Duodenal mucosa (tissue), 2 donors: ENCODE results near the gene SLC29A3.
"Not testable (repeated sequence)": the region's sequence is repeated elsewhere in the genome, so short reads cannot be mapped to it uniquely, and the experiment has no call there.

ENCODE experiments used
- H3K27ac ChIP-seq: one replicate; pipeline ENCODE4 v1.7.0; 2013; ENCODE audit warnings: low read depth, low read length
- H3K27me3 ChIP-seq, 2 donors: one replicate each; pipeline ENCODE4 v1.7.0; 2013; ENCODE audit warnings: low read length in 2 of 2, control low read depth in 1 of 2; ENCODE audit not compliant: insufficient read depth in 2 of 2, control insufficient read depth in 1 of 2
- H3K36me3 ChIP-seq, 2 donors: one replicate each; pipeline ENCODE4 v1.7.0; 2013; ENCODE audit warnings: low read length in 2 of 2, control low read depth in 1 of 2; ENCODE audit not compliant: insufficient read depth in 2 of 2, control insufficient read depth in 1 of 2
- H3K4me1 ChIP-seq, 2 donors: one replicate each; pipeline ENCODE4 v1.7.0; 2013; ENCODE audit warnings: low read length in 2 of 2, control low read depth in 1 of 2; ENCODE audit not compliant: insufficient read depth in 2 of 2, control insufficient read depth in 1 of 2
- H3K4me3 ChIP-seq, 2 donors: one replicate each; pipeline ENCODE4 v1.7.0; 2013; ENCODE audit warnings: low read length in 2 of 2, low read depth in 1 of 2
- H3K9ac ChIP-seq, 2 donors: one replicate each; pipeline ENCODE4 v1.7.0; 2013; ENCODE audit warnings: low read length in 2 of 2, low read depth in 1 of 2
- H3K9me3 ChIP-seq, 2 donors: one replicate each; pipeline ENCODE4 v1.7.0; 2013; ENCODE audit warnings: low read length in 2 of 2, control low read depth in 1 of 2; ENCODE audit not compliant: control insufficient read depth in 1 of 2

Gene SLC29A3

GRCh38 chr10:71290806-71291527 lies 28.1 kb upstream of the SLC29A3 start:
- no peaks in the 10 kb centered on the region for H3K27me3 ChIP-seq
- no peak overlapping the region for H3K9ac ChIP-seq
- H3K27ac ChIP-seq: no peak overlapping the region
- H3K4me3 ChIP-seq: no peak overlapping the region
- H3K9me3 ChIP-seq: no peaks in the 10 kb centered on the region
- peaks cover 6 to 17% of the 10 kb centered on the region in 2 donors for H3K36me3 ChIP-seq
- peaks cover 6 to 7% of the 10 kb centered on the region in 2 donors for H3K4me1 ChIP-seq

- no peak overlapping the region for H3K4me3 ChIP-seq
- H3K36me3 ChIP-seq: peaks cover 6 to 14% of the 10 kb centered on the region in 2 donors
- H3K9me3 ChIP-seq: no peaks in the 10 kb centered on the region
- H3K27me3 ChIP-seq: no peaks in the 10 kb centered on the region
- no peak overlapping the region for H3K9ac ChIP-seq
- no peak overlapping the region for H3K27ac ChIP-seq
- peaks cover 6 to 7% of the 10 kb centered on the region in 2 donors for H3K4me1 ChIP-seq
Observed at GRCh38 chr10:71291528-71291900, 27.5 kb upstream of the SLC29A3 start.

- Histone ChIP-seq H3K9ac (no peak overlapping the region), H3K4me3 (no peak overlapping the region), H3K27me3 (no peaks in the 10 kb centered on the region), H3K36me3 (peaks cover 4 to 6% of the 10 kb centered on the region in 2 donors), H3K27ac (no peak overlapping the region), H3K4me1 (peaks cover 6 to 7% of the 10 kb centered on the region in 2 donors), H3K9me3 (no peaks in the 10 kb centered on the region)
Observed at GRCh38 chr10:71292624-71293445, 26.2 kb upstream of the SLC29A3 start.

GRCh38 chr10:71293446-71294084 lies 25.5 kb upstream of the SLC29A3 start:
- no peak overlapping the region for H3K9ac ChIP-seq
- H3K27ac ChIP-seq: no peak overlapping the region
- no peak overlapping the region for H3K4me3 ChIP-seq
- no peaks in the 10 kb centered on the region for H3K9me3 ChIP-seq
- H3K27me3 ChIP-seq: no peaks in the 10 kb centered on the region
- peaks cover 1 to 8% of the 10 kb centered on the region in 2 donors for H3K36me3 ChIP-seq
- H3K4me1 ChIP-seq: peaks cover 6 to 7% of the 10 kb centered on the region in 2 donors

GRCh38 chr10:71294091-71294561 lies 24.9 kb upstream of the SLC29A3 start:
- Histone ChIP-seq H3K4me1 (peaks cover 7 to 10% of the 10 kb centered on the region in 2 donors), H3K9ac (no peak overlapping the region), H3K27me3 (no peaks in the 10 kb centered on the region), H3K9me3 (no peaks in the 10 kb centered on the region), H3K27ac (no peak overlapping the region), H3K36me3 (peaks cover 0 to 8% of the 10 kb centered on the region in 2 donors), H3K4me3 (no peak overlapping the region)

GRCh38 chr10:71294856-71295255 lies 24.2 kb upstream of the SLC29A3 start:
- H3K36me3 ChIP-seq: peaks cover 0 to 8% of the 10 kb centered on the region in 2 donors
- H3K9me3 ChIP-seq: no peaks in the 10 kb centered on the region
- peaks cover 7 to 11% of the 10 kb centered on the region in 2 donors for H3K4me1 ChIP-seq
- no peak overlapping the region for H3K4me3 ChIP-seq
- no peaks in the 10 kb centered on the region for H3K27me3 ChIP-seq
- no peak overlapping the region for H3K9ac ChIP-seq
- H3K27ac ChIP-seq: no peak overlapping the region

GRCh38 chr10:71295641-71296040 lies 23.4 kb upstream of the SLC29A3 start:
- peaks cover under 1 to 5% of the 10 kb centered on the region in 2 donors for H3K4me1 ChIP-seq
- no peak overlapping the region for H3K9ac ChIP-seq
- H3K4me3 ChIP-seq: no peak overlapping the region
- H3K36me3 ChIP-seq: peaks cover 0 to 8% of the 10 kb centered on the region in 2 donors
- H3K27me3 ChIP-seq: no peaks in the 10 kb centered on the region
- no peaks in the 10 kb centered on the region for H3K9me3 ChIP-seq
- no peak overlapping the region for H3K27ac ChIP-seq

GRCh38 chr10:71296086-71296485 lies 23.0 kb upstream of the SLC29A3 start:
- H3K27ac ChIP-seq: no peak overlapping the region
- H3K9ac ChIP-seq: no peak overlapping the region
- H3K27me3 ChIP-seq: no peaks in the 10 kb centered on the region
- no peaks in the 10 kb centered on the region for H3K9me3 ChIP-seq
- H3K4me1 ChIP-seq: peaks cover 0 to 5% of the 10 kb centered on the region in 2 donors
- H3K4me3 ChIP-seq: no peak overlapping the region
- H3K36me3 ChIP-seq: peaks cover 0 to 8% of the 10 kb centered on the region in 2 donors

- H3K4me3 ChIP-seq, H3K36me3 ChIP-seq, H3K27me3 ChIP-seq, H3K9me3 ChIP-seq, H3K9ac ChIP-seq, H3K27ac ChIP-seq, H3K4me1 ChIP-seq: not testable (repeated sequence)
Observed at GRCh38 chr10:71296811-71297210, 22.2 kb upstream of the SLC29A3 start.

GRCh38 chr10:71297343-71297742 lies 21.7 kb upstream of the SLC29A3 start:
- Histone ChIP-seq H3K4me3 (no peak overlapping the region), H3K4me1 (peaks cover 0 to 5% of the 10 kb centered on the region in 2 donors), H3K36me3 (peaks cover 0 to 6% of the 10 kb centered on the region in 2 donors), H3K9ac (no peak overlapping the region), H3K9me3 (no peaks in the 10 kb centered on the region), H3K27me3 (no peaks in the 10 kb centered on the region), H3K27ac (no peak overlapping the region)
